ENCODE measurements around the gene CEP57. TPM values are rescaled to one million over a fixed set of nuclear protein-coding genes. Genes with fewer than 3 reads are reported as not detected.

The CEP57 gene
- total and polyA plus RNA-seq, 2 of the 13 experiments (the other 11 are each of a cell fraction or from before 2014, with no cell fraction given), result 34.3 to 59.4 TPM

DNA sequence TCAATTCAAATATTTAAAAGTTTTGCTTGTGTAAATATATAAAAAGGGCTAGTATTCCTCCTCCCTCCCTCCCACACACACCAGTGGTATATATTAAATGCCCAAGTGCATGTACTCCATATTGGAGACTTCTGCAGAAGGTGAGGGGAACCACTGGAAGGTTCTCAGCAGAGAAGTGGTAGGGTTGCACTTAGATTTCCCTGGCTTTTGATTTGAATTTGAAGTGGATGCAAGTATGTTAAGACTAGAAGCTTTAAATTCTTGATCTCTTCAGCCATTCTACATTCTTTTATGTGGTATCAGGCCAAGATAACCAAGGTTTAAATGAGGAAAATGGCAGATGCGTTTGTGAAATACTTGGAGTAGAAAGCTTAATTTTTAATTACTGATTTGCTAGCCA, 43.1 kb downstream of the CEP57 start (continued):
- TF ChIP-seq, protein P1, sequence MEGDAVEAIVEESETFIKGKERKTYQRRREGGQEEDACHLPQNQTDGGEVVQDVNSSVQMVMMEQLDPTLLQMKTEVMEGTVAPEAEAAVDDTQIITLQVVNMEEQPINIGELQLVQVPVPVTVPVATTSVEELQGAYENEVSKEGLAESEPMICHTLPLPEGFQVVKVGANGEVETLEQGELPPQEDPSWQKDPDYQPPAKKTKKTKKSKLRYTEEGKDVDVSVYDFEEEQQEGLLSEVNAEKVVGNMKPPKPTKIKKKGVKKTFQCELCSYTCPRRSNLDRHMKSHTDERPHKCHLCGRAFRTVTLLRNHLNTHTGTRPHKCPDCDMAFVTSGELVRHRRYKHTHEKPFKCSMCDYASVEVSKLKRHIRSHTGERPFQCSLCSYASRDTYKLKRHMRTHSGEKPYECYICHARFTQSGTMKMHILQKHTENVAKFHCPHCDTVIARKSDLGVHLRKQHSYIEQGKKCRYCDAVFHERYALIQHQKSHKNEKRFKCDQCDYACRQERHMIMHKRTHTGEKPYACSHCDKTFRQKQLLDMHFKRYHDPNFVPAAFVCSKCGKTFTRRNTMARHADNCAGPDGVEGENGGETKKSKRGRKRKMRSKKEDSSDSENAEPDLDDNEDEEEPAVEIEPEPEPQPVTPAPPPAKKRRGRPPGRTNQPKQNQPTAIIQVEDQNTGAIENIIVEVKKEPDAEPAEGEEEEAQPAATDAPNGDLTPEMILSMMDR (CRISPR knock-in tag; IDR thresholded peaks at IDR 0.05), result no peak
- TF ChIP-seq NCOA5 (CRISPR knock-in tag; IDR thresholded peaks at IDR 0.05), result no peak

DNA sequence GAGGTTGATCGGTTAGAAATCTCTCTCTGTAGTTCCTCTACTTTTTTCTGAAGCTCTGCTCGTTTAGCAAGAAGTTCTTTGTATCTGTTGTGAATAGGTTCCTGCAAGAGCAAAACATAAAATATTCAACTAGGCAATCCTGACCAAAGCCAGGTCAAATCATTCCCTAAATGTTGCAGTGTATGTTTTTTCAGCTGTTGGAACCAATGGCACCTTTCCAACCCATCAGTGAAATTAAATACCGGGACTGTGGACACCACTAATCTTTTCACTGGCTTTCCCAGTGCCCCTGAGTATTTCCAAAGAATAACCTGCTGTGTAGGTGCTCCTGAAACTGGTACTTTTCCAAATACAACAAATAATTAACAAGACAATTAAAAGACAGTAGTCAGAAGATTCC, 45.1 kb downstream of the CEP57 start:
- Histone ChIP-seq H3K9ac (ENCODE audit: insufficient read depth, low read depth, low read length) (no peak overlapping the region), H3K4me2 (ENCODE audit: low read depth, low read length) (no peak overlapping the region), H2AFZ (ENCODE audit: low read length) (no peak overlapping the region), H3K9me3 (ENCODE audit: low read length) (no peaks in the 10 kb centered on the region), H3K27ac (ENCODE audit: extremely low read length, insufficient read depth, low read length) (no peak overlapping the region), H4K20me1 (ENCODE audit: insufficient read depth, low read length) (no peaks in the 10 kb centered on the region), H3K36me3 (replicated peaks in 1 of 2; ENCODE audit: control insufficient read depth in 1 of 2, insufficient read depth in 2 of 2, low read length in 2 of 2) (peaks cover 10 to 50% of the 10 kb centered on the region in 2 experiments), H3K79me2 (ENCODE audit: insufficient read depth, low read length) (no peaks in the 10 kb centered on the region), H3K4me1 (ENCODE audit: insufficient read depth, low read length) (no peaks in the 10 kb centered on the region), H3K4me3 (replicated peaks in 1 of 3; ENCODE audit: insufficient read depth in 1 of 3, low read depth in 2 of 3, low read length in 3 of 3) (no peak overlapping the region), H3K27me3 (ENCODE audit: control insufficient read depth in 1 of 2, insufficient read depth in 2 of 2, low read length in 2 of 2) (no peaks in the 10 kb centered on the region)
- WGBS (ENCODE audit: low lambda C conversion rate), result 96% methylated on average over 3 of the region's 3 CpGs
- no peak for DNase-seq (ENCODE audit: low spot score)
- TF ChIP-seq, protein P2, sequence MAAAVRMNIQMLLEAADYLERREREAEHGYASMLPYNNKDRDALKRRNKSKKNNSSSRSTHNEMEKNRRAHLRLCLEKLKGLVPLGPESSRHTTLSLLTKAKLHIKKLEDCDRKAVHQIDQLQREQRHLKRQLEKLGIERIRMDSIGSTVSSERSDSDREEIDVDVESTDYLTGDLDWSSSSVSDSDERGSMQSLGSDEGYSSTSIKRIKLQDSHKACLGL (CRISPR knock-in tag; IDR thresholded peaks at IDR 0.05), result no peak
- TF ChIP-seq ATF1 (CRISPR knock-in tag; IDR thresholded peaks at IDR 0.05) (no peak), ZMAT3 (CRISPR knock-in tag; conservative IDR thresholded peaks at IDR 0.05) (no peak), YEATS2 (CRISPR knock-in tag; IDR thresholded peaks at IDR 0.05; ENCODE audit: borderline replicate concordance) (no peak), THYN1 (CRISPR knock-in tag; IDR thresholded peaks at IDR 0.05; ENCODE audit: borderline replicate concordance, low read depth) (no peak), RARG (CRISPR knock-in tag; IDR thresholded peaks at IDR 0.05; ENCODE audit: low read depth) (no peak), RORA (CRISPR knock-in tag; IDR thresholded peaks at IDR 0.05) (no peak)
- TF ChIP-seq, protein P3, sequence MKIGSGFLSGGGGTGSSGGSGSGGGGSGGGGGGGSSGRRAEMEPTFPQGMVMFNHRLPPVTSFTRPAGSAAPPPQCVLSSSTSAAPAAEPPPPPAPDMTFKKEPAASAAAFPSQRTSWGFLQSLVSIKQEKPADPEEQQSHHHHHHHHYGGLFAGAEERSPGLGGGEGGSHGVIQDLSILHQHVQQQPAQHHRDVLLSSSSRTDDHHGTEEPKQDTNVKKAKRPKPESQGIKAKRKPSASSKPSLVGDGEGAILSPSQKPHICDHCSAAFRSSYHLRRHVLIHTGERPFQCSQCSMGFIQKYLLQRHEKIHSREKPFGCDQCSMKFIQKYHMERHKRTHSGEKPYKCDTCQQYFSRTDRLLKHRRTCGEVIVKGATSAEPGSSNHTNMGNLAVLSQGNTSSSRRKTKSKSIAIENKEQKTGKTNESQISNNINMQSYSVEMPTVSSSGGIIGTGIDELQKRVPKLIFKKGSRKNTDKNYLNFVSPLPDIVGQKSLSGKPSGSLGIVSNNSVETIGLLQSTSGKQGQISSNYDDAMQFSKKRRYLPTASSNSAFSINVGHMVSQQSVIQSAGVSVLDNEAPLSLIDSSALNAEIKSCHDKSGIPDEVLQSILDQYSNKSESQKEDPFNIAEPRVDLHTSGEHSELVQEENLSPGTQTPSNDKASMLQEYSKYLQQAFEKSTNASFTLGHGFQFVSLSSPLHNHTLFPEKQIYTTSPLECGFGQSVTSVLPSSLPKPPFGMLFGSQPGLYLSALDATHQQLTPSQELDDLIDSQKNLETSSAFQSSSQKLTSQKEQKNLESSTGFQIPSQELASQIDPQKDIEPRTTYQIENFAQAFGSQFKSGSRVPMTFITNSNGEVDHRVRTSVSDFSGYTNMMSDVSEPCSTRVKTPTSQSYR (CRISPR knock-in tag; IDR thresholded peaks at IDR 0.05; ENCODE audit: borderline replicate concordance), result no peak
- TF ChIP-seq, protein P4, sequence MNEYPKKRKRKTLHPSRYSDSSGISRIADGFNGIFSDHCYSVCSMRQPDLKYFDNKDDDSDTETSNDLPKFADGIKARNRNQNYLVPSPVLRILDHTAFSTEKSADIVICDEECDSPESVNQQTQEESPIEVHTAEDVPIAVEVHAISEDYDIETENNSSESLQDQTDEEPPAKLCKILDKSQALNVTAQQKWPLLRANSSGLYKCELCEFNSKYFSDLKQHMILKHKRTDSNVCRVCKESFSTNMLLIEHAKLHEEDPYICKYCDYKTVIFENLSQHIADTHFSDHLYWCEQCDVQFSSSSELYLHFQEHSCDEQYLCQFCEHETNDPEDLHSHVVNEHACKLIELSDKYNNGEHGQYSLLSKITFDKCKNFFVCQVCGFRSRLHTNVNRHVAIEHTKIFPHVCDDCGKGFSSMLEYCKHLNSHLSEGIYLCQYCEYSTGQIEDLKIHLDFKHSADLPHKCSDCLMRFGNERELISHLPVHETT (CRISPR knock-in tag; conservative IDR thresholded peaks at IDR 0.05), result no peak
- ATAC-seq, result no peak
- intact Hi-C loops (cut with micrococcal nuclease; ENCODE audit: unreplicated experiment) (loop anchor here (10.0 kb wide), 1 partner anchor 219 kb away; no protein-coding TSS in a partner anchor), in situ Hi-C loops (cut with HindIII; ENCODE audit: extremely low pct_ligation_motif_present, low pct_unique_long_range_greater_than_20kb) (loop anchor here (10.0 kb wide), 2 partner anchors 559 to 589 kb away; partner anchors contain the start of gene JRKL)
- no TSS peak for BruUV-seq (replicated peaks)
- ChIA-PET CTCF (ENCODE audit: low intra/inter-chr PET ratio, low total read pairs) (interaction anchor here (0.9 to 1.8 kb wide), 3 partner anchors 508 to 591 kb away, joined by 4 to 13 read pairs (median 8); partner anchors contain the start of gene MAML2), POLR2A (no interaction called here)
- FAIRE-seq, result no peak
